GM13976 (cell line): ENCODE data around the gene RGS6.

Experiments
- DNase-seq: peaks from one replicate; pipeline ENCODE4 v3.0.0; 2012; ENCODE audit warnings: low spot score
- in situ Hi-C: fragments of 300-500 bp; cut with MboI; formaldehyde crosslinking; loops from one replicate; pipeline ENCODE4 v1.12.0; 2022; ENCODE audit warnings: low sequenced_read_pairs, mixed read lengths, inconsistent platforms; ENCODE audit not compliant: unreplicated experiment
- TF ChIP-seq, protein P1 (sequence below): IDR thresholded peaks from 2 replicates; pipeline ENCODE4 v1.5.1; 2012; ENCODE audit warnings: borderline replicate concordance, mild to moderate bottlenecking; ENCODE audit not compliant: insufficient read depth; ENCODE audit errors: extremely low read depth, missing control alignments, control extremely low read depth

RGS6 gene

DNA sequence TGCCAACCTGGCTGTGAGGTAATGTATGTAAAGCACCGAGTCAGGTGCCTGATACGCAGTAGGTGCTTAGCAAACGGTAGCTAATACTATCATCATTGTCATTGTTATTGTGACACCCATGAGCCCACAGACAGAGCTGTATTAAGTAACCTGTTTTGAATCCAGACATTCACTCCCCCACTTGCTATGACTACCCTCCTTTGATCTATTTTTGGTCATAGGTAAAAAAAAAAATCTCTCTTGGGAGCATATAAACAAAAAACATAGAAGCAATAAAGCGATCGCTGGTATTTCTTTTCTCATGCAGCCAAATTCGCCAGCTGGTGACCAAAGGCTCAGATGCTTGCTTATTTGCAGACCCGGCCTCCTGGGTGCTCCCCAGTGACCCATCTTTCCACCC lies 631.4 kb downstream of the RGS6 start:
- in situ Hi-C loops: no loop called here
- DNase-seq: peak; percentile 13
- TF ChIP-seq, protein P1, sequence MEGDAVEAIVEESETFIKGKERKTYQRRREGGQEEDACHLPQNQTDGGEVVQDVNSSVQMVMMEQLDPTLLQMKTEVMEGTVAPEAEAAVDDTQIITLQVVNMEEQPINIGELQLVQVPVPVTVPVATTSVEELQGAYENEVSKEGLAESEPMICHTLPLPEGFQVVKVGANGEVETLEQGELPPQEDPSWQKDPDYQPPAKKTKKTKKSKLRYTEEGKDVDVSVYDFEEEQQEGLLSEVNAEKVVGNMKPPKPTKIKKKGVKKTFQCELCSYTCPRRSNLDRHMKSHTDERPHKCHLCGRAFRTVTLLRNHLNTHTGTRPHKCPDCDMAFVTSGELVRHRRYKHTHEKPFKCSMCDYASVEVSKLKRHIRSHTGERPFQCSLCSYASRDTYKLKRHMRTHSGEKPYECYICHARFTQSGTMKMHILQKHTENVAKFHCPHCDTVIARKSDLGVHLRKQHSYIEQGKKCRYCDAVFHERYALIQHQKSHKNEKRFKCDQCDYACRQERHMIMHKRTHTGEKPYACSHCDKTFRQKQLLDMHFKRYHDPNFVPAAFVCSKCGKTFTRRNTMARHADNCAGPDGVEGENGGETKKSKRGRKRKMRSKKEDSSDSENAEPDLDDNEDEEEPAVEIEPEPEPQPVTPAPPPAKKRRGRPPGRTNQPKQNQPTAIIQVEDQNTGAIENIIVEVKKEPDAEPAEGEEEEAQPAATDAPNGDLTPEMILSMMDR: no peak

DNA sequence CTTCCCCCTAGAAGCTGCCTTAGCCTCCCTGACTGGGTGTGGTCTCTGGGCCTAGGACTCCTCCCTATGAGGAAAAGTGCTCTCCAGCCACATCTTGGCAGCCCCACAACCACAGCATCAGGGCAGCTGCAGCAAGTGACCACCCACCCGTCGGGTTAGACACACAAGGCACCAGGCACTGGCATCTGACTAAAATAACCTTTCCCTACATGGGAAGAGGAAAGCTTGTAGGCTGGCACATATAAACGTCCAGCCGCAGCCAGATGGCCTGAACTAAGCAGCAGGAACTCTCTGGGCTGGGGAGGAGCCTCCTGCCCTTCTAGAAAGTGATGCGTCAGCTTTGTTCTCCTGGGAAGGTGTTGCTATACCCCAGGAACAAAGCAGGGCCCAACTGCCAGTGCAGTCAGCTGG lies 632.9 kb downstream of the RGS6 start:
- in situ Hi-C loops: no loop called here
- DNase-seq: no peak
- TF ChIP-seq, protein P1: no peak

DNA sequence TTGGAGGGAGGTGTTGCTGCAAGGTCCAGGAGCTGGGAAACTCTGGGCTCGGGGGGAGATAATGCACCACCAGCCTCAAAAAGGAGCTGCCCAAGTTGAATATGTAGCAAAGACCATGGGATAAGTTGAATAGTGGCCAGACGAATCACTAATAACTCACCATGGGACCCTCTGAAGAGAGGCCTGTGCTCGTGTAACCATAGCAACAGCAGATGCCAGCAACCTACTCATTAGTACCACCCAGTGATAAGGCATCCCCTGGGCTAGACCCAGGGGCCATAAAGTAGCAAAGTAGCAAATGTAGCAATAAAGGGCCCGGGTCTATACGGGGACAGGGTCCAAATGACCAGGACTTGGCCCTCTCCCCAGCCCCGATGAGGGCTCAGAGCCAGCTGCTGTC lies 633.7 kb downstream of the RGS6 start:
- in situ Hi-C loops: no loop called here
- TF ChIP-seq, protein P1: no peak
- no peak for DNase-seq

DNA sequence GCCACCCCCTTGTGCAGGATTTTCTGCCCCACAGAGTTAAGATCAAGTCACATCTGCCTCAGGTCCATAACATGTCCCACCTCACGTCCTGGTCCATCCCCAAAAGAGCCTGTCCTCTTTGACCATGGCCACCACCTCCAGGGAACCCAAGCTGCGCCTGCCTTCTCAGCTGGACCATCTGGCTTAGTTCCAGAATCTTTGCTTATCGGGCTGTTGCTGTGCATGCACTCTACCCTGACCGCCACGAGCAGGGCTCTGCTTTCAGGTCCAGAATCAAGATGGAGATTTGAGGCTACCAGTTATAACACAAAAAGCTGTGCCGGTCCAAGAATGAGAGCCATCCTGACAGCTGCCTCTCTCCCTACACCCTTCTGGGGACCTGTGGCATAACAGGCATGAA lies 635.0 kb downstream of the RGS6 start:
- no peak for DNase-seq
- in situ Hi-C loops: no loop called here
- TF ChIP-seq, protein P1: no peak

DNA sequence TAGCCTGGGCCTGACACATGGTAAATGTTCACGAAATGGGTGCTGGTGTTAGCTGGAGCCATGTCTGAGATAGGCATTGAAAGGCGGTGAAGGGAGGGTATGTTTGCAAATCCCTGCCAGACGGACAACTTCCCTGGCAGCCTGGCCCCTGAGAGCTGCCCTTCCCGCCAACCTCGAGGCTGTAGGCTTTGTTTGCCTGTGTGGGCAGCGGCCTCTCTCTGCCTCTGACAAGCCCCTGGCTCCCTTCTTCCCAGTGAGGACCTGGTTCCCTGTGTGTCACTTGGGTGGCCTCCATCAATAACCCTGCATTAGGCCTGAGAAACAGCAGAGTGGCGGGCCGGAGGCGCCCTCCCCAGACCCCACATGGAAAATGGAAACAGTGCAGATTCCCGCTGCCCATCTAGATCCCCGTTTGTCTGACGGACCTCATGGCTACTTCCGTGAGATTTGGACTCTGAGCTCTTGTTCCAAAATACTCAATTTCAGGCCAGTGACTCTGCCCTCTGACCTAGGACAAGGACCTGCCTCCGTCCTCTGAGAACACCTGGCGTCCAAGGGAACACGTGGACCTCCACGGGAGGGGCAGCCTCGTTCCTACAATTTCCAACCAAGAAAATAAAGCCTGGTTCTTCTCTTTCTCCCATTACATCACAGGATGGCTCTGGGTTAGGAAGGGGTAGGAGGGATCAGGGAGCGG lies 636.2 kb downstream of the RGS6 start:
- TF ChIP-seq, protein P1: no peak
- no peak for DNase-seq
- in situ Hi-C loops: no loop called here

DNA sequence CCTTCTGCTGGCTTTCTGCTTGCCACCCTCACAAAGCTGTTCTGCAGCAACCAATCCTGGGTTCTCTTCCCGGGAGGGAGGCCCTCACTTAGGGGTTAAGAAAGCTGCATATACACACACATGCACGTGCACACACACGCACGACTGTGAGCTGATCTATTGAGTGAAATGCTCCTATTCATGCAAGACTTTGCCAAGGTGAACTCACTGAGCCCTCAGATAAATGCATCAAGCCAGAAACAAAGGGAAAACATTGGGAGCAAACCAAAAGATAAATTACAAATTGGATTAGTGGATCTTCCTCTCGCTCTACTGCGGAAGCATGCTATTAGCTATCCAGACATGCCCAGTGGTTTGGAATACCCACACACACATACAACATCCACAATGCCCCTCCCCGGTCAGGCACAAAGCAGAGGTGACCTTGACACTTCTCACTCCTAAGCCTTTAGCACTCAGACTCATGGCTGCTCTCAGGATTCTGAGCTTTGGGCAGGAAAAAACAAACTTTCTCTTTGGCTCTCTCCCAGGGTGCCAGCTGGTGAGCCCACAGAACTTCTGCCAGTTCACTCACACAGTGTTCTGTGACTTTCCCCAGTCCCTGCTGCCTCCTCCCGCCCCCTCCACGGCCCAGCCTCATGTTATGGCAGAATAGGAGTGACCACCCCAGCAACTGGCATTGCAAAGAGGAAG lies 641.6 kb downstream of the RGS6 start:
- no peak for DNase-seq

More for the DNA sequence above, 641.6 kb downstream of the RGS6 start:
- TF ChIP-seq, protein P1: no peak
- in situ Hi-C loops: no loop called here
